SK-N-SH (cell line): ENCODE data around the gene NUCB1.

Experiments
- MEF2A ChIP-seq: IDR thresholded peaks from 2 replicates; pipeline ENCODE4 v1.4.0; 2012; ENCODE audit warnings: low read depth, borderline replicate concordance
- POLR2AphosphoS5 ChIP-seq: IDR thresholded peaks from 2 replicates; pipeline ENCODE4 v1.6.1; 2012; ENCODE audit warnings: low read depth, low read length
- TF ChIP-seq, protein P1 (sequence below): fragments of 200-600 bp; sonication (generic); IDR thresholded peaks from 2 replicates; pipeline ENCODE4 v1.6.1; 2017; ENCODE audit warnings: antibody characterized with exemption, mild to moderate bottlenecking, moderate library complexity

- TF ChIP-seq, protein P1, sequence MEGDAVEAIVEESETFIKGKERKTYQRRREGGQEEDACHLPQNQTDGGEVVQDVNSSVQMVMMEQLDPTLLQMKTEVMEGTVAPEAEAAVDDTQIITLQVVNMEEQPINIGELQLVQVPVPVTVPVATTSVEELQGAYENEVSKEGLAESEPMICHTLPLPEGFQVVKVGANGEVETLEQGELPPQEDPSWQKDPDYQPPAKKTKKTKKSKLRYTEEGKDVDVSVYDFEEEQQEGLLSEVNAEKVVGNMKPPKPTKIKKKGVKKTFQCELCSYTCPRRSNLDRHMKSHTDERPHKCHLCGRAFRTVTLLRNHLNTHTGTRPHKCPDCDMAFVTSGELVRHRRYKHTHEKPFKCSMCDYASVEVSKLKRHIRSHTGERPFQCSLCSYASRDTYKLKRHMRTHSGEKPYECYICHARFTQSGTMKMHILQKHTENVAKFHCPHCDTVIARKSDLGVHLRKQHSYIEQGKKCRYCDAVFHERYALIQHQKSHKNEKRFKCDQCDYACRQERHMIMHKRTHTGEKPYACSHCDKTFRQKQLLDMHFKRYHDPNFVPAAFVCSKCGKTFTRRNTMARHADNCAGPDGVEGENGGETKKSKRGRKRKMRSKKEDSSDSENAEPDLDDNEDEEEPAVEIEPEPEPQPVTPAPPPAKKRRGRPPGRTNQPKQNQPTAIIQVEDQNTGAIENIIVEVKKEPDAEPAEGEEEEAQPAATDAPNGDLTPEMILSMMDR = no peak
- TF ChIP-seq POLR2AphosphoS5 (no peak), MEF2A (no peak)
These were observed 13.2 kb downstream of the NUCB1 start for GRCh38 chr19:48913114-48913889.
